ENCODE measurements around the gene CLVS2.

The CLVS2 gene

DNA sequence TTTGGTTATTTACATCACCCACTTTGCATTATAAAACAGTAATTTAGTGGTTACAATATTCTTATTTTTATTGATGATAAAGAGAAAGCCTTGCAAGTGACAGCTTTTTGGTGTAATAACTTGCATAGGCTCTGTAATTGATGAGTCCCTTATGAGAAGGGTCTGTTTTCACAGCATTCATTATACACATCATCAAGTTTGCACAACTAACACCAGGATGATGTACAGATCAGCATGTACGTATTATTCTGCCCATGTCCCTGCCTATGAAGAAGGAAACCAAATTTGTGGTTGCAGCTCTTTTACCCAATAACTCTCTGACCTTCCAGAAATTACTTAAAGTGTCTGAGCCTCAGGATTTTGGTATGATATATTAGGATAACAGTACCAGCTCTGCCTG lies 59.2 kb downstream of the CLVS2 start:
- no peaks in the 10 kb centered on the region for H4K20me1 ChIP-seq (ENCODE audit: insufficient read depth)
- H3K4me1 ChIP-seq (ENCODE audit: low read depth, poor library complexity, severe bottlenecking): no peaks in the 10 kb centered on the region
- H3K36me3 ChIP-seq (ENCODE audit: insufficient read depth): no peaks in the 10 kb centered on the region
- no peaks in the 10 kb centered on the region for H3K79me2 ChIP-seq (ENCODE audit: insufficient read depth, low read depth)
- H3K27ac ChIP-seq: no peak overlapping the region
- H2AFZ ChIP-seq (ENCODE audit: low read depth): no peak overlapping the region
- no peak overlapping the region for H3K4me2 ChIP-seq
- no peak overlapping the region for H3K9ac ChIP-seq
- no peaks in the 10 kb centered on the region for H3K27me3 ChIP-seq (ENCODE audit: insufficient read depth, low read depth)
- no peak for TF ChIP-seq CTCF (conservative IDR thresholded peaks at IDR 0.05; ENCODE audit: low read depth, low read length)
- H3K4me3 ChIP-seq (IDR thresholded peaks at IDR 0.05; ENCODE audit: insufficient read depth, low read depth, low read length): no peak overlapping the region

GRCh38 chr6:123062670-123063069 lies 66.6 kb downstream of the CLVS2 start:
- H3K4me2 ChIP-seq: no peak overlapping the region
- no peak overlapping the region for H3K4me3 ChIP-seq (IDR thresholded peaks at IDR 0.05; ENCODE audit: insufficient read depth, low read depth, low read length)
- H3K36me3 ChIP-seq (ENCODE audit: insufficient read depth): no peaks in the 10 kb centered on the region
- H3K27me3 ChIP-seq (ENCODE audit: insufficient read depth, low read depth): no peaks in the 10 kb centered on the region
- no peaks in the 10 kb centered on the region for H3K4me1 ChIP-seq (ENCODE audit: low read depth, poor library complexity, severe bottlenecking)
- H4K20me1 ChIP-seq (ENCODE audit: insufficient read depth): no peaks in the 10 kb centered on the region
- H2AFZ ChIP-seq (ENCODE audit: low read depth): no peak overlapping the region
- H3K79me2 ChIP-seq (ENCODE audit: insufficient read depth, low read depth): no peaks in the 10 kb centered on the region
- no peak overlapping the region for H3K27ac ChIP-seq
- H3K9ac ChIP-seq: no peak overlapping the region
- no peak for TF ChIP-seq CTCF (conservative IDR thresholded peaks at IDR 0.05; ENCODE audit: low read depth, low read length)

DNA sequence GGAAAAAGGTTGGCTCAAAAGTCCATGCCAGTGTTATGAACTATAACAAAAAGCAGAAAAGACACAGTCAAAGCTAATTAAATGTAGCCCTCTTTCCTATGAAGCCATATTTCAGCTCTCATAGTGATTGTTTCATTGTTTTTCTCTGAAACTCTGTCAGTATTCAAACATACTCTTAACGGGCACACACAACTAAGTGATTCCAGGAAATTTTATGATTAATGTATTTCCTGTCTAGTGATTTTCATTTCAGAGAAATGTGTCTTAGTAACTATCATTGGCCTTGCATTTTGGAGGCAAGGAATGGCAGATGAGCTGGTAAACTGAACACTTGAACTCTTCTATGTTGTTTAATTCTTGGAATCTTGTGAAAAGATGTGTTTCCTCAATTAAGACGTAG lies 68.0 kb downstream of the CLVS2 start:
- H3K4me1 ChIP-seq (ENCODE audit: low read depth, poor library complexity, severe bottlenecking): no peaks in the 10 kb centered on the region
- TF ChIP-seq CTCF (conservative IDR thresholded peaks at IDR 0.05; ENCODE audit: low read depth, low read length): no peak
- H4K20me1 ChIP-seq (ENCODE audit: insufficient read depth): no peaks in the 10 kb centered on the region
- H2AFZ ChIP-seq (ENCODE audit: low read depth): no peak overlapping the region
- no peak overlapping the region for H3K27ac ChIP-seq
- no peaks in the 10 kb centered on the region for H3K79me2 ChIP-seq (ENCODE audit: insufficient read depth, low read depth)
- no peak overlapping the region for H3K4me2 ChIP-seq
- no peaks in the 10 kb centered on the region for H3K27me3 ChIP-seq (ENCODE audit: insufficient read depth, low read depth)
- H3K4me3 ChIP-seq (IDR thresholded peaks at IDR 0.05; ENCODE audit: insufficient read depth, low read depth, low read length): no peak overlapping the region
- H3K9ac ChIP-seq: no peak overlapping the region
- H3K36me3 ChIP-seq (ENCODE audit: insufficient read depth): no peaks in the 10 kb centered on the region

DNA sequence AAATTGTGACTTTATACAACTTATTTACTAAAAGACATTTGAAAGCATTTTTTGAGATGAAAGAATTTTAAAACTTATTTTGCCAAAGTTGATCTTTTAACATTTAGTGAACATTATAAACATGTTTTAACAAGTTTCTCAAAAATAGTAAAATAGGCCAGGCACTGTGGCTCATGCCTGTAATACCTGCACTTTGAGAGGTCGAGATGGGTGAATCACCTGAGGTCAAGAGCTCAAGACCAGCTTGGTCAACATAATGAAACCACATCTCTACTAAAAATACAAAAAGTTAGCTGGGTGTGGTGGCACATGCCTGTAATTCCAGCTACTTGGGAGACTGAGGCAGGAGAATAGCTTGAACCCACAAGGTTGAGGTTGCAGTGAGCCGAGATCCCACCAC lies 78.6 kb downstream of the CLVS2 start:
- Histone ChIP-seq H3K79me2 (ENCODE audit: insufficient read depth, low read depth) (no peaks in the 10 kb centered on the region), H3K4me3 (IDR thresholded peaks at IDR 0.05; ENCODE audit: insufficient read depth, low read depth, low read length) (no peak overlapping the region), H2AFZ (ENCODE audit: low read depth) (no peak overlapping the region), H3K36me3 (ENCODE audit: insufficient read depth) (no peaks in the 10 kb centered on the region), H3K27ac (no peak overlapping the region), H3K4me2 (no peak overlapping the region), H4K20me1 (ENCODE audit: insufficient read depth) (no peaks in the 10 kb centered on the region), H3K9ac (no peak overlapping the region), H3K4me1 (ENCODE audit: low read depth, poor library complexity, severe bottlenecking) (no peaks in the 10 kb centered on the region), H3K27me3 (ENCODE audit: insufficient read depth, low read depth) (no peaks in the 10 kb centered on the region)
- no peak for TF ChIP-seq CTCF (conservative IDR thresholded peaks at IDR 0.05; ENCODE audit: low read depth, low read length)

GRCh38 chr6:123085403-123085802 lies 89.4 kb downstream of the CLVS2 start:
- no peak for TF ChIP-seq CTCF (conservative IDR thresholded peaks at IDR 0.05; ENCODE audit: low read depth, low read length)
- Histone ChIP-seq H3K4me3 (IDR thresholded peaks at IDR 0.05; ENCODE audit: insufficient read depth, low read depth, low read length) (no peak overlapping the region), H2AFZ (ENCODE audit: low read depth) (no peak overlapping the region), H3K4me1 (ENCODE audit: low read depth, poor library complexity, severe bottlenecking) (peaks cover 13% of the 10 kb centered on the region), H3K27ac (no peak overlapping the region), H4K20me1 (ENCODE audit: insufficient read depth) (no peaks in the 10 kb centered on the region), H3K36me3 (ENCODE audit: insufficient read depth) (no peaks in the 10 kb centered on the region), H3K27me3 (ENCODE audit: insufficient read depth, low read depth) (no peaks in the 10 kb centered on the region), H3K9ac (no peak overlapping the region), H3K79me2 (ENCODE audit: insufficient read depth, low read depth) (no peaks in the 10 kb centered on the region), H3K4me2 (no peak overlapping the region)
